ENCODE measurements around the gene MFSD1.

- TF ChIP-seq SUZ12 (IDR thresholded peaks at IDR 0.05; ENCODE audit: extremely low read depth, insufficient read depth, insufficient read length) (no peak), YY1 (IDR thresholded peaks at IDR 0.05; ENCODE audit: insufficient read depth, insufficient read length) (no peak)
These were observed 26.9 kb upstream of the MFSD1 start for GRCh38 chr3:158774965-158775364.

Data from NT2/D1 (cell line).